HG03139 (cell line): ENCODE measurements around the gene GLCCI1.

Experiments
- ATAC-seq: cut with Tn5 transposase; IDR thresholded peaks from one replicate; pipeline ENCODE4 v1.9.1; 2021; ENCODE audit not compliant: unreplicated experiment

Gene GLCCI1

GRCh38 chr7:7968544-7969305 lies at the start of gene GLCCI1:
GLCCI1 (plus strand) TSS chr7:7968796; CDS start chr7:7969351, 555 bp downstream.
- peak; percentile 82 for ATAC-seq

GRCh38 chr7:7919449-7919945 lies 49.1 kb upstream of the GLCCI1 start:
- no peak for ATAC-seq

GRCh38 chr7:7920056-7920455 lies 48.5 kb upstream of the GLCCI1 start:
- no peak for ATAC-seq

- peak; percentile 88 for ATAC-seq
Observed at GRCh38 chr7:7920481-7920880, 48.1 kb upstream of the GLCCI1 start.

- no peak for ATAC-seq
Observed at GRCh38 chr7:7921830-7922229, 46.8 kb upstream of the GLCCI1 start.

- no peak for ATAC-seq
Observed at GRCh38 chr7:7922684-7923385, 45.8 kb upstream of the GLCCI1 start.

- ATAC-seq = no peak
Observed at GRCh38 chr7:7923818-7924217, 44.8 kb upstream of the GLCCI1 start.

GRCh38 chr7:7924303-7924702 lies 44.3 kb upstream of the GLCCI1 start:
- no peak for ATAC-seq

- no peak for ATAC-seq
Observed at GRCh38 chr7:7931626-7932025, 37.0 kb upstream of the GLCCI1 start.

GRCh38 chr7:7932553-7932952 lies 36.0 kb upstream of the GLCCI1 start:
- no peak for ATAC-seq

GRCh38 chr7:7933915-7934526 lies 34.6 kb upstream of the GLCCI1 start:
- ATAC-seq = no peak

- ATAC-seq = no peak
Observed at GRCh38 chr7:7934945-7935344, 33.7 kb upstream of the GLCCI1 start.

GRCh38 chr7:7938471-7938870 lies 30.1 kb upstream of the GLCCI1 start:
- no peak for ATAC-seq

- ATAC-seq = no peak
Observed at GRCh38 chr7:7943951-7944350, 24.6 kb upstream of the GLCCI1 start.

- peak; percentile 87 for ATAC-seq
Observed at GRCh38 chr7:7944619-7945282, 23.8 kb upstream of the GLCCI1 start.

GRCh38 chr7:7946486-7946885 lies 22.1 kb upstream of the GLCCI1 start:
- ATAC-seq = no peak

GRCh38 chr7:7948232-7948631 lies 20.4 kb upstream of the GLCCI1 start:
- ATAC-seq = no peak

- no peak for ATAC-seq
Observed at GRCh38 chr7:7953806-7954205, 14.8 kb upstream of the GLCCI1 start.

- no peak for ATAC-seq
Observed at GRCh38 chr7:7956531-7957128, 12.0 kb upstream of the GLCCI1 start.

GRCh38 chr7:7957513-7957912 lies 11.1 kb upstream of the GLCCI1 start:
- ATAC-seq = no peak
